ENCODE data around the gene SMG9.

Gene SMG9

GRCh38 chr19:43708716-43709115 lies 46.0 kb downstream of the SMG9 start:
- Histone ChIP-seq H3K36me3 (ENCODE audit: control insufficient read depth in 2 of 2, insufficient read depth in 1 of 2, low read length in 2 of 2) (no peaks in the 10 kb centered on the region), H3K4me3 (ENCODE audit: low read depth, low read length) (no peak overlapping the region)
- CTCF ChIA-PET, result interaction anchor here (0.6 to 1.4 kb wide), 3 partner anchors 40 to 190 kb away, joined by 3 to 7 read pairs (median 3); no protein-coding TSS in a partner anchor

GRCh38 chr19:43707158-43707712 lies 47.5 kb downstream of the SMG9 start:
- POLR2A ChIA-PET, result interaction anchor here (1.4 kb wide), 1 partner anchor 39 kb away, joined by 4 read pairs; no protein-coding TSS in a partner anchor
- no peak overlapping the region for H3K27ac ChIP-seq (ENCODE audit: extremely low read depth, low read depth, low read length)
- H3K9me3 ChIP-seq (ENCODE audit: control insufficient read depth, insufficient read depth, low read depth, low read length), result peaks cover 4% of the 10 kb centered on the region
- no peaks in the 10 kb centered on the region for H3K36me3 ChIP-seq (ENCODE audit: control insufficient read depth in 2 of 2, insufficient read depth in 1 of 2, low read length in 2 of 2)
- CTCF ChIA-PET, result interaction anchor here (0.8 to 1.5 kb wide), 2 partner anchors 12 to 39 kb away, joined by 4 to 6 read pairs; no protein-coding TSS in a partner anchor
- no peak overlapping the region for H3K4me3 ChIP-seq (ENCODE audit: low read depth, low read length)
- H3K4me1 ChIP-seq (ENCODE audit: control insufficient read depth, insufficient read depth, low read length), result peaks cover 12% of the 10 kb centered on the region
- TF ChIP-seq ZNF280D (tag by site-specific recombination; IDR thresholded peaks at IDR 0.05) (no peak), ZNF837 (tag by site-specific recombination; IDR thresholded peaks at IDR 0.05) (no peak), HOXA7 (CRISPR knock-in tag; IDR thresholded peaks at IDR 0.05; ENCODE audit: borderline replicate concordance) (no peak), ZNF223 (tag by site-specific recombination; IDR thresholded peaks at IDR 0.05) (no peak), ZNF423 (tag by site-specific recombination; IDR thresholded peaks at IDR 0.05) (no peak), ZNF701 (tag by site-specific recombination; IDR thresholded peaks at IDR 0.05) (no peak), ZNF184 (tag by site-specific recombination; IDR thresholded peaks at IDR 0.05) (no peak), TCF7L2 (IDR thresholded peaks at IDR 0.05; ENCODE audit: borderline replicate concordance, low read depth, low read length) (no peak), ZNF645 (tag by site-specific recombination; IDR thresholded peaks at IDR 0.05) (no peak), ZNF16 (tag by site-specific recombination; IDR thresholded peaks at IDR 0.05; ENCODE audit: low read depth) (no peak), ZNF600 (tag by site-specific recombination; IDR thresholded peaks at IDR 0.05) (no peak)
- TF ChIP-seq, protein P1, sequence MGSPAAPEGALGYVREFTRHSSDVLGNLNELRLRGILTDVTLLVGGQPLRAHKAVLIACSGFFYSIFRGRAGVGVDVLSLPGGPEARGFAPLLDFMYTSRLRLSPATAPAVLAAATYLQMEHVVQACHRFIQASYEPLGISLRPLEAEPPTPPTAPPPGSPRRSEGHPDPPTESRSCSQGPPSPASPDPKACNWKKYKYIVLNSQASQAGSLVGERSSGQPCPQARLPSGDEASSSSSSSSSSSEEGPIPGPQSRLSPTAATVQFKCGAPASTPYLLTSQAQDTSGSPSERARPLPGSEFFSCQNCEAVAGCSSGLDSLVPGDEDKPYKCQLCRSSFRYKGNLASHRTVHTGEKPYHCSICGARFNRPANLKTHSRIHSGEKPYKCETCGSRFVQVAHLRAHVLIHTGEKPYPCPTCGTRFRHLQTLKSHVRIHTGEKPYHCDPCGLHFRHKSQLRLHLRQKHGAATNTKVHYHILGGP (tag by site-specific recombination; IDR thresholded peaks at IDR 0.05), result no peak

More at GRCh38 chr19:43708716-43709115, 46.0 kb downstream of the SMG9 start:
- POLR2A ChIA-PET, result interaction anchor here (0.6 to 1.4 kb wide), 2 partner anchors 10 to 40 kb away, joined by 3 read pairs; no protein-coding TSS in a partner anchor
- TF ChIP-seq ZNF311 (tag by site-specific recombination; IDR thresholded peaks at IDR 0.05; ENCODE audit: borderline replicate concordance), result no peak
- peak; percentile 62; the same call in 1 of the 2 replicates for TF ChIP-seq TRIM28 (IDR thresholded peaks at IDR 0.05; ENCODE audit: borderline replicate concordance, low read length)
- TF ChIP-seq SETDB1 (IDR thresholded peaks at IDR 0.05; ENCODE audit: insufficient read length, low read length), result peak; percentile 38
- no peak for TF ChIP-seq OSR2 (tag by site-specific recombination; IDR thresholded peaks at IDR 0.05)
- TF ChIP-seq SCRT2 (tag by site-specific recombination; IDR thresholded peaks at IDR 0.05), result peak; percentile 48; the same call in 1 of the 2 replicates
- TF ChIP-seq, protein P2, sequence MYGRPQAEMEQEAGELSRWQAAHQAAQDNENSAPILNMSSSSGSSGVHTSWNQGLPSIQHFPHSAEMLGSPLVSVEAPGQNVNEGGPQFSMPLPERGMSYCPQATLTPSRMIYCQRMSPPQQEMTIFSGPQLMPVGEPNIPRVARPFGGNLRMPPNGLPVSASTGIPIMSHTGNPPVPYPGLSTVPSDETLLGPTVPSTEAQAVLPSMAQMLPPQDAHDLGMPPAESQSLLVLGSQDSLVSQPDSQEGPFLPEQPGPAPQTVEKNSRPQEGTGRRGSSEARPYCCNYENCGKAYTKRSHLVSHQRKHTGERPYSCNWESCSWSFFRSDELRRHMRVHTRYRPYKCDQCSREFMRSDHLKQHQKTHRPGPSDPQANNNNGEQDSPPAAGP (tag by site-specific recombination; IDR thresholded peaks at IDR 0.05), result no peak
- no peaks in the 10 kb centered on the region; the same call in 1 of the 2 replicates for H3K4me1 ChIP-seq (ENCODE audit: control insufficient read depth, insufficient read depth, low read length)
- H3K9me3 ChIP-seq (ENCODE audit: control insufficient read depth, insufficient read depth, low read depth, low read length), result peaks cover 4% of the 10 kb centered on the region
- H3K27ac ChIP-seq (ENCODE audit: extremely low read depth, low read depth, low read length), result no peak overlapping the region
